ENCODE measurements around the gene HIGD2A. TPM values are rescaled to one million over a fixed set of nuclear protein-coding genes. Genes with fewer than 3 reads are reported as not detected.

The HIGD2A gene
- total and polyA plus RNA-seq, 2 donors (not counting 3 experiments of a cell fraction or from before 2014, with no cell fraction given) = 96.2 to 210 TPM

- no peak for FAIRE-seq
- Histone ChIP-seq H3K4me3 (replicated peaks in 1 of 3; ENCODE audit: insufficient read depth in 1 of 3, low read depth in 1 of 3, low read length in 3 of 3) (no peak overlapping the region), H4K20me1 (replicated peaks; ENCODE audit: control insufficient read depth, extremely low read depth, insufficient read depth, low read length) (no peaks in the 10 kb centered on the region), H3K4me1 (ENCODE audit: control insufficient read depth, extremely low read depth, insufficient read depth, low read length) (peaks cover 5% of the 10 kb centered on the region), H3K36me3 (ENCODE audit: control insufficient read depth in 2 of 2, extremely low read depth in 1 of 2, insufficient read depth in 2 of 2, low read length in 2 of 2) (peaks cover 2 to 24% of the 10 kb centered on the region in 2 experiments), H3K9ac (replicated peaks; ENCODE audit: extremely low read depth, insufficient read depth, low read length) (no peak overlapping the region), H3K9me3 (replicated peaks; ENCODE audit: control insufficient read depth, insufficient read depth, low read length) (no peaks in the 10 kb centered on the region), H3K9me1 (replicated peaks; ENCODE audit: control insufficient read depth, extremely low read depth, insufficient read depth, low read length) (no peaks in the 10 kb centered on the region), H3K27ac (ENCODE audit: insufficient read depth, low read depth, low read length) (no peak overlapping the region), H3K4me2 (ENCODE audit: insufficient read depth, low read length) (no peak overlapping the region), H2AFZ (ENCODE audit: low read depth, low read length) (no peak overlapping the region), H3K79me2 (ENCODE audit: control insufficient read depth, insufficient read depth, low read length) (peaks cover 8% of the 10 kb centered on the region), H3K27me3 (ENCODE audit: control insufficient read depth in 2 of 2, insufficient read depth in 2 of 2, low read length in 2 of 2) (no peaks in the 10 kb centered on the region)
- ChIA-PET POLR2A (no interaction called here), CTCF (no interaction called here)
- no TSS peak for BruUV-seq (replicated peaks)
- intact Hi-C loops (cut with micrococcal nuclease) = no loop called here
- no peak for DNase-seq (ENCODE audit: low read depth, low spot score)
- dilution Hi-C loops (cut with MboI; ENCODE audit: extremely low pct_ligation_motif_present, low sequenced_read_pairs) = no loop called here
- TF ChIP-seq MAX (IDR thresholded peaks at IDR 0.05; ENCODE audit: insufficient read depth, insufficient read length) = no peak
- no peak for TF ChIP-seq CTCF (IDR thresholded peaks at IDR 0.05; ENCODE audit: extremely low read depth in 1 of 2, insufficient read depth in 1 of 2, low read depth in 1 of 2, low read length in 2 of 2)
- TF ChIP-seq POLR2AphosphoS5 (IDR thresholded peaks at IDR 0.05; ENCODE audit: insufficient read depth, low read depth, low read length) = no peak
- no peak for TF ChIP-seq POLR2A (IDR thresholded peaks at IDR 0.05; ENCODE audit: low read depth, low read length)
- no peak for TF ChIP-seq JUN (IDR thresholded peaks at IDR 0.05; ENCODE audit: borderline replicate concordance, insufficient read depth, insufficient read length, low read depth)
- no peak for TF ChIP-seq MYC (IDR thresholded peaks at IDR 0.05; ENCODE audit: low read depth, low read length)
- TF ChIP-seq EZH2 (IDR thresholded peaks at IDR 0.05; ENCODE audit: borderline replicate concordance, low read depth, low read length, severe bottlenecking) = no peak
- no peak for TF ChIP-seq GATA2 (IDR thresholded peaks at IDR 0.05; ENCODE audit: insufficient read depth, insufficient read length, low read depth, low read length)
- no peak for TF ChIP-seq FOS (IDR thresholded peaks at IDR 0.05; ENCODE audit: borderline replicate concordance, insufficient read depth, low read length)
Observed at GRCh38 chr5:176392526-176392925, 4.0 kb downstream of the HIGD2A start.
